ENCODE measurements around the gene FGF12.

GRCh38 chr3:192408647-192409200 lies 318.6 kb downstream of the FGF12 start:
- no peak for TF ChIP-seq CTCF (IDR thresholded peaks at IDR 0.05)
- TF ChIP-seq POLR2A (IDR thresholded peaks at IDR 0.05), result no peak
